ENCODE measurements around the gene RASSF8.

RASSF8 gene

GRCh38 chr12:26030371-26030770, 71.9 kb downstream of the RASSF8 start:
- TF ChIP-seq TEAD4 (IDR thresholded peaks at IDR 0.05) (no peak), YY1 (IDR thresholded peaks at IDR 0.05; ENCODE audit: low read depth) (no peak), USF1 (IDR thresholded peaks at IDR 0.05) (no peak), EP300 (IDR thresholded peaks at IDR 0.05; ENCODE audit: borderline replicate concordance) (no peak), CEBPB (IDR thresholded peaks at IDR 0.05) (no peak), CREB1 (IDR thresholded peaks at IDR 0.05; ENCODE audit: low read depth) (no peak)

- TF ChIP-seq TEAD4 (IDR thresholded peaks at IDR 0.05) (no peak), YY1 (IDR thresholded peaks at IDR 0.05; ENCODE audit: low read depth) (no peak), USF1 (IDR thresholded peaks at IDR 0.05) (no peak), REST (IDR thresholded peaks at IDR 0.05; ENCODE audit: low read depth) (no peak), EP300 (IDR thresholded peaks at IDR 0.05; ENCODE audit: borderline replicate concordance) (no peak), RAD21 (IDR thresholded peaks at IDR 0.05; ENCODE audit: low read depth) (no peak), NFIC (IDR thresholded peaks at IDR 0.05) (no peak), CEBPB (IDR thresholded peaks at IDR 0.05) (no peak), TCF12 (IDR thresholded peaks at IDR 0.05; ENCODE audit: low read depth) (no peak), ZBTB7A (IDR thresholded peaks at IDR 0.05; ENCODE audit: low read depth) (no peak), FOXM1 (IDR thresholded peaks at IDR 0.05; ENCODE audit: borderline replicate concordance, low read depth) (no peak), TAF1 (IDR thresholded peaks at IDR 0.05; ENCODE audit: low read depth) (no peak), EGR1 (IDR thresholded peaks at IDR 0.05) (no peak), CREB1 (IDR thresholded peaks at IDR 0.05; ENCODE audit: low read depth) (no peak), MAX (IDR thresholded peaks at IDR 0.05) (no peak)
Observed at GRCh38 chr12:26031318-26031717, 72.8 kb downstream of the RASSF8 start.

- no peak for TF ChIP-seq TCF12 (IDR thresholded peaks at IDR 0.05; ENCODE audit: low read depth)
- TF ChIP-seq MAX (IDR thresholded peaks at IDR 0.05): no peak
- TF ChIP-seq NFIC (IDR thresholded peaks at IDR 0.05): no peak
Observed at GRCh38 chr12:26031827-26032226, 73.3 kb downstream of the RASSF8 start.

GRCh38 chr12:26032290-26032689, 73.8 kb downstream of the RASSF8 start:
- TF ChIP-seq TCF12 (IDR thresholded peaks at IDR 0.05; ENCODE audit: low read depth): no peak
- no peak for TF ChIP-seq REST (IDR thresholded peaks at IDR 0.05; ENCODE audit: low read depth)
- TF ChIP-seq ZBTB7A (IDR thresholded peaks at IDR 0.05; ENCODE audit: low read depth): no peak
- no peak for TF ChIP-seq NFIC (IDR thresholded peaks at IDR 0.05)
- no peak for TF ChIP-seq TAF1 (IDR thresholded peaks at IDR 0.05; ENCODE audit: low read depth)
- TF ChIP-seq RAD21 (IDR thresholded peaks at IDR 0.05; ENCODE audit: low read depth): no peak
- TF ChIP-seq CREB1 (IDR thresholded peaks at IDR 0.05; ENCODE audit: low read depth): no peak
- TF ChIP-seq FOXM1 (IDR thresholded peaks at IDR 0.05; ENCODE audit: borderline replicate concordance, low read depth): no peak
- no peak for TF ChIP-seq YY1 (IDR thresholded peaks at IDR 0.05; ENCODE audit: low read depth)
- TF ChIP-seq USF1 (IDR thresholded peaks at IDR 0.05): no peak
- TF ChIP-seq TEAD4 (IDR thresholded peaks at IDR 0.05): no peak
- TF ChIP-seq CEBPB (IDR thresholded peaks at IDR 0.05): no peak
- no peak for TF ChIP-seq MAX (IDR thresholded peaks at IDR 0.05)

- TF ChIP-seq REST (IDR thresholded peaks at IDR 0.05; ENCODE audit: low read depth): no peak
- no peak for TF ChIP-seq EP300 (IDR thresholded peaks at IDR 0.05; ENCODE audit: borderline replicate concordance)
- no peak for TF ChIP-seq TCF12 (IDR thresholded peaks at IDR 0.05; ENCODE audit: low read depth)
- no peak for TF ChIP-seq ZBTB7A (IDR thresholded peaks at IDR 0.05; ENCODE audit: low read depth)
- TF ChIP-seq RAD21 (IDR thresholded peaks at IDR 0.05; ENCODE audit: low read depth): no peak
- no peak for TF ChIP-seq USF1 (IDR thresholded peaks at IDR 0.05)
- no peak for TF ChIP-seq CREB1 (IDR thresholded peaks at IDR 0.05; ENCODE audit: low read depth)
- TF ChIP-seq FOXM1 (IDR thresholded peaks at IDR 0.05; ENCODE audit: borderline replicate concordance, low read depth): no peak
- no peak for TF ChIP-seq MAX (IDR thresholded peaks at IDR 0.05)
- no peak for TF ChIP-seq TEAD4 (IDR thresholded peaks at IDR 0.05)
Observed at GRCh38 chr12:26032719-26033241, 74.3 kb downstream of the RASSF8 start.

All from Ishikawa (cell line).